ENCODE measurements around the gene TIMP3.

Gene TIMP3

DNA sequence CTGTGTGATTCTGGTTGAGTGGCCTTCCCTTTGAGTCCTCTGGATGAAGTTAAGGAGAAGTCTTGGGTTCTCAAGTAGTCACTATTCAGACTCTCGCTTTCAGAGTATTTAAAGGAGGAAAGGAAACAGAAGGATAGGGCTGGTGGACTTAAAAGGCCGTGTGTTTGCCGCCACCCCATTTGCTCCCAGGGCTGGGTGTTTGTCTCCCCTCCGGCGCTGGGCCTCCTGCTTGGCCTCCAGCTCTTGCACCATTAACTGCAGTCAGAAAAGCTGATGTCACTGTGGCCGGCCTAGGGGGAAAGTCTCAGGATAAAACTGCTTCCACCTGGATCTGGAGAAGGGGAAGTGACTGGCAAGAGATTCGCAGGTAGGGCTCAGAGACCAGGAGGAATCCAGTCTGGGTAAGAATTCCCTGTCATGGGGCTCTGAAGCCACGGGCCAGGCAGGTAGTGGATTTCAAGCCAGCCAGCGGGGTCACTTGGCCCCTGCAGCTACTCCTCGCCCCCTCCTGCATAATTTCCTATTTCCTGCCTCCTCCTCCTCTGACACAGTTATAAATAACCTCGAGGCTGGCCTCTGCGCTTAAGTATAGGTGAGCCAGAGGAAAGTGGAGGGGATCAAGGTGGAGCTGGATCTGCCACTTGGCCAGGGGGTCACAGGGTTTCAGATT is 17.1 kb downstream of the TIMP3 start:
- ATAC-seq = no peak
- TF ChIP-seq ZFP3 (CRISPR knock-in tag; IDR thresholded peaks at IDR 0.05) (no peak), GLIS3 (CRISPR knock-in tag; IDR thresholded peaks at IDR 0.05) (no peak), ZNF8 (CRISPR knock-in tag; IDR thresholded peaks at IDR 0.05) (no peak), ZC3H10 (CRISPR knock-in tag; IDR thresholded peaks at IDR 0.05) (no peak), OSR1 (CRISPR knock-in tag; IDR thresholded peaks at IDR 0.05) (no peak), BACH2 (CRISPR knock-in tag; IDR thresholded peaks at IDR 0.05; ENCODE audit: borderline replicate concordance) (no peak), PPARA (CRISPR knock-in tag; IDR thresholded peaks at IDR 0.05; ENCODE audit: borderline replicate concordance) (no peak), ISL1 (CRISPR knock-in tag; IDR thresholded peaks at IDR 0.05) (no peak)
- TF ChIP-seq, protein P1, sequence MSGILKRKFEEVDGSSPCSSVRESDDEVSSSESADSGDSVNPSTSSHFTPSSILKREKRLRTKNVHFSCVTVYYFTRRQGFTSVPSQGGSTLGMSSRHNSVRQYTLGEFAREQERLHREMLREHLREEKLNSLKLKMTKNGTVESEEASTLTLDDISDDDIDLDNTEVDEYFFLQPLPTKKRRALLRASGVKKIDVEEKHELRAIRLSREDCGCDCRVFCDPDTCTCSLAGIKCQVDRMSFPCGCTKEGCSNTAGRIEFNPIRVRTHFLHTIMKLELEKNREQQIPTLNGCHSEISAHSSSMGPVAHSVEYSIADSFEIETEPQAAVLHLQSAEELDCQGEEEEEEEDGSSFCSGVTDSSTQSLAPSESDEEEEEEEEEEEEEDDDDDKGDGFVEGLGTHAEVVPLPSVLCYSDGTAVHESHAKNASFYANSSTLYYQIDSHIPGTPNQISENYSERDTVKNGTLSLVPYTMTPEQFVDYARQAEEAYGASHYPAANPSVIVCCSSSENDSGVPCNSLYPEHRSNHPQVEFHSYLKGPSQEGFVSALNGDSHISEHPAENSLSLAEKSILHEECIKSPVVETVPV (CRISPR knock-in tag; IDR thresholded peaks at IDR 0.05) = no peak

DNA sequence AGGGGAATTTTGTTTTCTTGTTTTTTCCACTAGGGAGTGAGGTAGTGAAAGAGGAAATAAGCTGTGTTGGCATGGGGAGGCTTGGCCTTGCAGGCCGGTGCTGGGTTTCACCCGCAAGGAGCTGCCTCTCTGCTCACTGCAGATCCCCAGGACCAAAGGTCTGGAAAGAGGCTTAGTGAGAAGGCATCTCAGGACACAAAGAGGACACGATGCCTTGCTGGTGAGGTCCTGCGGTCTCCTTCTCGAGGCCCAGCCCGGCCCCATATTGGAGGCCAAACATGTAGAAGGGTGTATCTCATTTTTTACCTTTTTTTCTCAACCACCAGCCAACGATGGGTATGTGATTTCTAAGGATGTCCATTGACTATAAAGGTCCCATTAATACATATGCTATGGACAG is 17.6 kb downstream of the TIMP3 start:
- no peak for ATAC-seq
- TF ChIP-seq ZNF70 (CRISPR knock-in tag; IDR thresholded peaks at IDR 0.05) (no peak), ARNTL (CRISPR knock-in tag; IDR thresholded peaks at IDR 0.05; ENCODE audit: borderline replicate concordance, low read depth) (no peak), ESRRG (CRISPR knock-in tag; IDR thresholded peaks at IDR 0.05) (no peak), ZNF565 (CRISPR knock-in tag; conservative IDR thresholded peaks at IDR 0.05; ENCODE audit: low read depth) (no peak), ZFP3 (CRISPR knock-in tag; IDR thresholded peaks at IDR 0.05) (no peak)
- TF ChIP-seq, protein P2, sequence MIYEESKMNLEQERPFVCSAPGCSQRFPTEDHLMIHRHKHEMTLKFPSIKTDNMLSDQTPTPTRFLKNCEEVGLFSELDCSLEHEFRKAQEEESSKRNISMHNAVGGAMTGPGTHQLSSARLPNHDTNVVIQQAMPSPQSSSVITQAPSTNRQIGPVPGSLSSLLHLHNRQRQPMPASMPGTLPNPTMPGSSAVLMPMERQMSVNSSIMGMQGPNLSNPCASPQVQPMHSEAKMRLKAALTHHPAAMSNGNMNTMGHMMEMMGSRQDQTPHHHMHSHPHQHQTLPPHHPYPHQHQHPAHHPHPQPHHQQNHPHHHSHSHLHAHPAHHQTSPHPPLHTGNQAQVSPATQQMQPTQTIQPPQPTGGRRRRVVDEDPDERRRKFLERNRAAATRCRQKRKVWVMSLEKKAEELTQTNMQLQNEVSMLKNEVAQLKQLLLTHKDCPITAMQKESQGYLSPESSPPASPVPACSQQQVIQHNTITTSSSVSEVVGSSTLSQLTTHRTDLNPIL (CRISPR knock-in tag; IDR thresholded peaks at IDR 0.05; ENCODE audit: low read depth) = no peak
- TF ChIP-seq, protein P3, sequence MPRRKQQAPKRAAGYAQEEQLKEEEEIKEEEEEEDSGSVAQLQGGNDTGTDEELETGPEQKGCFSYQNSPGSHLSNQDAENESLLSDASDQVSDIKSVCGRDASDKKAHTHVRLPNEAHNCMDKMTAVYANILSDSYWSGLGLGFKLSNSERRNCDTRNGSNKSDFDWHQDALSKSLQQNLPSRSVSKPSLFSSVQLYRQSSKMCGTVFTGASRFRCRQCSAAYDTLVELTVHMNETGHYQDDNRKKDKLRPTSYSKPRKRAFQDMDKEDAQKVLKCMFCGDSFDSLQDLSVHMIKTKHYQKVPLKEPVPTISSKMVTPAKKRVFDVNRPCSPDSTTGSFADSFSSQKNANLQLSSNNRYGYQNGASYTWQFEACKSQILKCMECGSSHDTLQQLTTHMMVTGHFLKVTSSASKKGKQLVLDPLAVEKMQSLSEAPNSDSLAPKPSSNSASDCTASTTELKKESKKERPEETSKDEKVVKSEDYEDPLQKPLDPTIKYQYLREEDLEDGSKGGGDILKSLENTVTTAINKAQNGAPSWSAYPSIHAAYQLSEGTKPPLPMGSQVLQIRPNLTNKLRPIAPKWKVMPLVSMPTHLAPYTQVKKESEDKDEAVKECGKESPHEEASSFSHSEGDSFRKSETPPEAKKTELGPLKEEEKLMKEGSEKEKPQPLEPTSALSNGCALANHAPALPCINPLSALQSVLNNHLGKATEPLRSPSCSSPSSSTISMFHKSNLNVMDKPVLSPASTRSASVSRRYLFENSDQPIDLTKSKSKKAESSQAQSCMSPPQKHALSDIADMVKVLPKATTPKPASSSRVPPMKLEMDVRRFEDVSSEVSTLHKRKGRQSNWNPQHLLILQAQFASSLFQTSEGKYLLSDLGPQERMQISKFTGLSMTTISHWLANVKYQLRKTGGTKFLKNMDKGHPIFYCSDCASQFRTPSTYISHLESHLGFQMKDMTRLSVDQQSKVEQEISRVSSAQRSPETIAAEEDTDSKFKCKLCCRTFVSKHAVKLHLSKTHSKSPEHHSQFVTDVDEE (CRISPR knock-in tag; IDR thresholded peaks at IDR 0.05) = no peak

DNA sequence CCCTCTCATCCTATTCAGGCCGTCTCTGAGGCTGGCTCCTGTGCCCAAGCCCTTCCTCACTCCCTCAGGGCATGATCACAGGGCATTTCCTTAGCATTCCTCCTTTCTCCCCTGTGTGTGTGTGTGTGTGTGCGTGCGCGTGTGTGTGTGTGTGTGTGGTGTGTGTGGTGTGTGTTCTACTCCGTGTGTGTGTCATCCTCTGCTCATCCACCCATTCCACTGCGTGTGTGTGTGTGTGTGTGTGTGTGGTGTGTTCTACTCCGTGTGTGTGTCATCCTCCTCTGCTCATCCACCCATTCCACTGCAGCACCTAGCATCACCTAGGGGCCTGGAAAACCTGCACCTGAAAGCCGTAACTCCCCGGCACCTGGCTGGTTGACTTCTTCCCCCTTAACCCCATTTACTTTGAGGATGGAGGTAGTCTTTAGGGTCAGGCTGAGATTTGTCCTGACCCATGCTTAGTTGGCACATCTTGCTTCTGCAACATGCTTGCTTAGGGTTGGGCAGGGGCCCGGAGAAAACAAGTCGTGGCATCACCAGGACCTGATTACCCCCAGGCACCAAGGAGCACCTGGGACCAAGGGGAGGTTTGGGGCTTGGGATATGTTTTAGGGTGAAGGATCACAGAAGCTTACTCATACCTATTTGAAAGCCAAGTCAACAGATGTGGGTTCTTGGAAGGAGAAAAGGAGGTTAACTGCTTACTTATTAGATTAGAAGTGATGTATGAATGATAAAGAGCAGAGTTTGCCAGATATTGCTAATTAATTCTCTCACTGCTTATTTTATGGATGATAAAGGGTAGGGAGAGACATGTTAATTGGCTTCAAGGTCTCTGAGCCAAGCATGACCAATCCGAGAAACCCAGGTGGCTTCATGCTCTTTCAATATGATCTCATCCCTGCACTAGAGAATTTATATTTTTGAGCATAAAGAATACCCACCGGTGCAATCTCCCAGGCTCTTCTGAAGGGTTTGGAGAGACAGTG is 18.9 kb downstream of the TIMP3 start:
- ATAC-seq = no peak
- TF ChIP-seq TCF4 (CRISPR knock-in tag; IDR thresholded peaks at IDR 0.05; ENCODE audit: borderline replicate concordance) (peak; percentile 66), ZFP3 (CRISPR knock-in tag; IDR thresholded peaks at IDR 0.05) (no peak), ZC3H10 (CRISPR knock-in tag; IDR thresholded peaks at IDR 0.05) (no peak), ZNF70 (CRISPR knock-in tag; IDR thresholded peaks at IDR 0.05) (no peak), RARB (CRISPR knock-in tag; IDR thresholded peaks at IDR 0.05) (no peak), ISL1 (CRISPR knock-in tag; IDR thresholded peaks at IDR 0.05) (0 out of 2 replicates have a peak, but pooled peaks have one; percentile 17)
- TF ChIP-seq, protein P3 (CRISPR knock-in tag; IDR thresholded peaks at IDR 0.05) = no peak

Measured in SK-N-SH treated with all-trans-retinoic acid at 6 μM for 48 hours (cell line).